ENCODE results near the gene GOLGA2.

GOLGA2 gene

DNA sequence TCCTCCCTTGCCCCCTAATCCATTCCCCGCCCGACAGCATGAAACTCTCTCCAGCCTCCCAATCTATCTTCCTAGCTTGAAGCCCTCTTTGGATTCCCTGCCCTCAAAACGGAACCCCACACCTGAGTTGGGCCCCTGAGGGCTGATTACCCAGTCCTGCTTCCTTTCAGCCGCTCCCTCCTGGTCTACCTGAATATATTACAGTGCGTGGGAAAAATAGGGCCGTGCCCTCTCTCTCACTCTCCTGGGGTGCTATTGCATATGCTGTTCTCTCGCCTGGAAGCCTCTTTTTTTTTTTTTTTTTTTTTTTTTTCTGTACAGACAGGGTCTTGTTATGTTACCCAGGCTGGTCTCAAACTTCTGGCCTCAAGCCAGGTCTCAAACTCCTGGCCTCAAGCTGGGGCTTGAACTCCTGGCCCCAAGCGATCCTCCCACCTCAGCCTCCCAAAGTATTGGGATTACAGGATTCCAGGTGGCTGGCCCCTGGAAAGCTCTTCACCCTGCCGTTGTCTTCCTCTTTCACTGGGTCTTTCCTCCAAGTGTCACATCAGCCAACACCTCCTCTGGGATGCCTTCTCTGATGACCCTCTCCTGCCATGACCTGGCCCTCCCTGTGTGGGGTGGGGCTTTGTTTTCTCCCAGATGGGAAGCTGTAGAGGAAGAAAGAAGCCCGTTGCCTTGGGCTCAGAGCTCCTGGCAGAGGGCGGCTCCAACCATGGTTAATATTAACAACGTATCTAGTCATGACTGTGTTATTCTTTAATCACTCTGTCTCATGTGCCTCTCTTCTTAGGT lies 64.4 kb downstream of the GOLGA2 start:
- Histone ChIP-seq H2BK12ac (ENCODE audit: low read length) (no peak overlapping the region), H3K36me3 (replicated peaks in 1 of 2; ENCODE audit: control insufficient read depth in 2 of 2, insufficient read depth in 2 of 2, low read length in 2 of 2) (peaks cover 0 to 6% of the 10 kb centered on the region in 2 donors), H4K8ac (ENCODE audit: low read depth, low read length) (no peak overlapping the region), H2AFZ (ENCODE audit: low read length) (no peak overlapping the region), H2BK120ac (ENCODE audit: low read depth, low read length) (no peak overlapping the region), H3K27ac (replicated peaks; ENCODE audit: low read length) (no peak overlapping the region), H3K79me1 (ENCODE audit: low read depth, low read length) (peaks cover 8% of the 10 kb centered on the region), H3K4me3 (ENCODE audit: low read length in 2 of 2) (no peak overlapping the region), H3K18ac (ENCODE audit: low read length) (no peak overlapping the region), H3K9ac (ENCODE audit: low read depth, low read length, poor library complexity) (no peak overlapping the region), H3K4me1 (ENCODE audit: control insufficient read depth in 2 of 2, insufficient read depth in 1 of 2, low read depth in 1 of 2, low read length in 2 of 2) (peaks cover 7 to 14% of the 10 kb centered on the region in 2 donors), H3K14ac (ENCODE audit: low read length) (no peak overlapping the region), H2BK15ac (ENCODE audit: low read length) (no peak overlapping the region), H3K4me2 (ENCODE audit: insufficient read depth, low read length, poor library complexity, severe bottlenecking) (no peak overlapping the region), H3K4ac (ENCODE audit: low read length) (no peak overlapping the region), H3K23ac (ENCODE audit: low read depth, low read length, poor library complexity) (peak overlapping the region; percentile 37), H3K27me3 (ENCODE audit: control insufficient read depth in 3 of 3, insufficient read depth in 3 of 3, low read depth in 1 of 3, low read length in 3 of 3) (no peaks in the 10 kb centered on the region), H2BK5ac (ENCODE audit: low read length) (no peak overlapping the region), H3K9me3 (replicated peaks in 1 of 2; ENCODE audit: control insufficient read depth in 2 of 2, insufficient read depth in 1 of 2, low read depth in 1 of 2, low read length in 2 of 2) (no peaks in the 10 kb centered on the region), H2AK5ac (ENCODE audit: low read depth, low read length) (no peak overlapping the region), H4K91ac (ENCODE audit: low read depth, low read length, poor library complexity) (no peak overlapping the region)
- DNase-seq (ENCODE audit: low spot score) = no peak
- no CpG with 5 or more reads among the region's 12 CpGs for WGBS, 2 donors (ENCODE audit: extremely low coverage in 2 of 2, insufficient read length in 2 of 2, insufficient replicate concordance in 1 of 2)

DNA sequence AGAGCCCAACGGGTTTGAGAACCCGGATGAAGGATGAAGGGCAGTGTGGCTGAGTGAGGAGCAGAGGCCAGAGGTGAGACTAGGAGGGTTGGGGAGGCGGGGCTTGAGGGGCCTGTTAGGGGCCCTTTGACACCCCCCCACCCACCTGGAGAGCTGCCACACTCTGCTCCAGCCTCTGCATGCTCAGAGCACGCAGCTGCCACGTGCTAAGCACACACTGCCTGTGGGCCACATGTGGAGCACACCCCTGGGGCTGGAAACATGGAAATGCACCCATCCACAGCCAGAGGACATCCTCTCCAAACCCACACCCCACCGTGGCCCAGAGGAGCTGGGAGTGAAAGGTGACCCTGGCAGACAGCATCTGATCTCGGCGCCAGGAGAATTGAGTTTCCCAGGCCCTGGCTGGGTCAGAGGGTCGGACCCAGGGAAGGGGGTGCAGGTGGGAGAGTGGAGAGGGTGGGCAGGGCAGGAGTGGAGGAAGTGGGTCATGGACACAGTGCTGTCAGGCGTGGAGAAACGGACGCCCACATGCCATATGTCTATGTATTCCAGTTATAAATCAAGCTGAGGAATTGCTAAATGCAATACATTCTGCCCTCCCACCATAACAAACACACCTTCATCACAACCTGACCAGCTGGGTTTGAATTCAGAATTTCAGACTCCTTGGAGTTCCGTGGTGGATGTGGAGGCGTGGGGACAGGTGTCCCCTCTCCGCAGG lies 66.7 kb downstream of the GOLGA2 start:
- Histone ChIP-seq H2AFZ (ENCODE audit: low read length) (no peak overlapping the region), H4K91ac (ENCODE audit: low read depth, low read length, poor library complexity) (no peak overlapping the region), H3K36me3 (replicated peaks in 1 of 2; ENCODE audit: control insufficient read depth in 2 of 2, insufficient read depth in 2 of 2, low read length in 2 of 2) (peaks cover 0 to 11% of the 10 kb centered on the region in 2 donors), H3K23ac (ENCODE audit: low read depth, low read length, poor library complexity) (peak overlapping the region; percentile 35), H3K4me1 (ENCODE audit: control insufficient read depth in 2 of 2, insufficient read depth in 1 of 2, low read depth in 1 of 2, low read length in 2 of 2) (peaks cover 7% of the 10 kb centered on the region in 2 donors), H3K27ac (replicated peaks; ENCODE audit: low read length) (no peak overlapping the region), H3K4ac (ENCODE audit: low read length) (no peak overlapping the region), H4K8ac (ENCODE audit: low read depth, low read length) (peak overlapping the region; percentile 30), H3K14ac (ENCODE audit: low read length) (no peak overlapping the region), H2AK5ac (ENCODE audit: low read depth, low read length) (no peak overlapping the region), H3K9ac (ENCODE audit: low read depth, low read length, poor library complexity) (peak overlapping the region; percentile 50), H2BK12ac (ENCODE audit: low read length) (no peak overlapping the region), H3K27me3 (ENCODE audit: control insufficient read depth in 3 of 3, insufficient read depth in 3 of 3, low read depth in 1 of 3, low read length in 3 of 3) (no peaks in the 10 kb centered on the region), H3K4me2 (ENCODE audit: insufficient read depth, low read length, poor library complexity, severe bottlenecking) (no peak overlapping the region), H2BK5ac (ENCODE audit: low read length) (peak overlapping the region; percentile 46), H3K9me3 (replicated peaks in 1 of 2; ENCODE audit: control insufficient read depth in 2 of 2, insufficient read depth in 1 of 2, low read depth in 1 of 2, low read length in 2 of 2) (no peaks in the 10 kb centered on the region), H2BK120ac (ENCODE audit: low read depth, low read length) (no peak overlapping the region), H3K18ac (ENCODE audit: low read length) (no peak overlapping the region), H3K79me1 (ENCODE audit: low read depth, low read length) (peaks cover 9% of the 10 kb centered on the region), H3K4me3 (ENCODE audit: low read length in 2 of 2) (no peak overlapping the region), H2BK15ac (ENCODE audit: low read length) (no peak overlapping the region)
- WGBS, 2 donors (ENCODE audit: extremely low coverage in 2 of 2, insufficient read length in 2 of 2, insufficient replicate concordance in 1 of 2) = no CpG with 5 or more reads among the region's 15 CpGs
- DNase-seq (ENCODE audit: low spot score) = no peak

DNA sequence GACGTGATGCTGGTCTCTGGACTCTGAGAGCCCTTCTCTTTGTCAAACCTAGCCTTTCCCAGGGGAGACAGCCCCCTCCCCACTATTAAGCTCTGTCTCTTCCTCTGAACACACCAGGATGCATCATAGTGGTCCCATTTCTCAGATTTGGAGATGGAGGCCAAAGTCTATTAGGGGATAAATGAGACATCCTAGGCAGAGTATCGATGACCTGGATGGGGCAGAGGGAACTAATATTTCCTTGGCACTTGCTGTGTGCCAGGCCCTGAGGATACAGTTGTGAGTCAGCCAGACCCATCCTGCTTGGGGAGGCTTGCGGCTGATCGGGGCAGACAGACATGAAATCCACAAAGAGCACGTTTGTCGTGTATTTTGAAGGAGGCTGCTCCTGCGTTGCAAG lies 67.4 kb downstream of the GOLGA2 start:
- H2BK120ac ChIP-seq (ENCODE audit: low read depth, low read length) = no peak overlapping the region
- H3K18ac ChIP-seq (ENCODE audit: low read length) = no peak overlapping the region
- H3K4me1 ChIP-seq (ENCODE audit: control insufficient read depth in 2 of 2, insufficient read depth in 1 of 2, low read depth in 1 of 2, low read length in 2 of 2) = peaks cover 7% of the 10 kb centered on the region in 2 donors
- H4K8ac ChIP-seq (ENCODE audit: low read depth, low read length) = no peak overlapping the region
- H3K4me3 ChIP-seq (ENCODE audit: low read length in 2 of 2) = peak overlapping the region in 1 of 2 donors; percentile 21
- H3K9me3 ChIP-seq (replicated peaks in 1 of 2; ENCODE audit: control insufficient read depth in 2 of 2, insufficient read depth in 1 of 2, low read depth in 1 of 2, low read length in 2 of 2) = no peaks in the 10 kb centered on the region
- H2BK12ac ChIP-seq (ENCODE audit: low read length) = no peak overlapping the region
- no peak for DNase-seq (ENCODE audit: low spot score)
- H4K91ac ChIP-seq (ENCODE audit: low read depth, low read length, poor library complexity) = no peak overlapping the region
- no peak overlapping the region for H3K23ac ChIP-seq (ENCODE audit: low read depth, low read length, poor library complexity)
- no peak overlapping the region for H2AK5ac ChIP-seq (ENCODE audit: low read depth, low read length)
- H3K4ac ChIP-seq (ENCODE audit: low read length) = no peak overlapping the region
- no CpG with 5 or more reads among the region's 7 CpGs for WGBS, 2 donors (ENCODE audit: extremely low coverage in 2 of 2, insufficient read length in 2 of 2, insufficient replicate concordance in 1 of 2)
- no peak overlapping the region for H3K4me2 ChIP-seq (ENCODE audit: insufficient read depth, low read length, poor library complexity, severe bottlenecking)
- no peak overlapping the region for H3K27ac ChIP-seq (replicated peaks; ENCODE audit: low read length)
- H2AFZ ChIP-seq (ENCODE audit: low read length) = no peak overlapping the region
- H3K27me3 ChIP-seq (ENCODE audit: control insufficient read depth in 3 of 3, insufficient read depth in 3 of 3, low read depth in 1 of 3, low read length in 3 of 3) = no peaks in the 10 kb centered on the region
- no peak overlapping the region for H3K14ac ChIP-seq (ENCODE audit: low read length)
- H3K79me1 ChIP-seq (ENCODE audit: low read depth, low read length) = peaks cover 9% of the 10 kb centered on the region
- peaks cover 0 to 10% of the 10 kb centered on the region in 2 donors for H3K36me3 ChIP-seq (replicated peaks in 1 of 2; ENCODE audit: control insufficient read depth in 2 of 2, insufficient read depth in 2 of 2, low read length in 2 of 2)
- no peak overlapping the region for H2BK15ac ChIP-seq (ENCODE audit: low read length)
- no peak overlapping the region for H3K9ac ChIP-seq (ENCODE audit: low read depth, low read length, poor library complexity)
- H2BK5ac ChIP-seq (ENCODE audit: low read length) = no peak overlapping the region

All from neuronal stem cell (in vitro differentiated cells).